ENCODE measurements around the gene KCNH1. TPM values are rescaled to one million over a fixed set of nuclear protein-coding genes. Genes with fewer than 3 reads are reported as not detected.

Gene KCNH1
- total RNA-seq, 1 donor from 2014 or later = 15.5 TPM

DNA sequence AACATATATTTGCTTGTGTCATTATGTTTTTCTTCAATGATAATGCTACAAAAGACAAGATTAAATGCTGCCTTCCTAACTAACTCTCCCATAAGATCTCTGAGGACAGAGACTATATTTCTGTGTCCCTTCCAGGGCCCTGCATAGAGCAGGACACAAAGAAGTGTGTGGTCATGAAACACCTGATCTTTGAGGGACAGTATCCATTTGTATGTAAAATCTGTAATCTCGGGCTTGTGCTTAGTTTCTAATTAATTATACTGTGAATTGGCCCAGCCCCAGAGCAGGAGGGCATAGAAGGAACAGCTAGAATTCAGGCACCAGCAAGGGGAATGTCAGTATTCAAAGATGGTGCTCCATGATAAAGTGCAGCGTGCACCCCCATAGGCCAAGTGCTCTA, 430.4 kb downstream of the KCNH1 start:
- no peaks in the 10 kb centered on the region for H3K27me3 ChIP-seq (ENCODE audit: insufficient read depth, low read length)
- FAIRE-seq = no peak
- TF ChIP-seq EZH2 (IDR thresholded peaks at IDR 0.05; ENCODE audit: insufficient read depth, low read length) (no peak), CTCF (IDR thresholded peaks at IDR 0.05; ENCODE audit: insufficient read depth, low read depth, low read length) (no peak)
- no peaks in the 10 kb centered on the region for H3K9me3 ChIP-seq (ENCODE audit: insufficient read depth, low read depth, low read length)
- H3K4me3 Mint-ChIP-seq (ENCODE audit: unreplicated experiment) = no peak overlapping the region
- H4K20me1 ChIP-seq (ENCODE audit: insufficient read depth, low read length) = no peaks in the 10 kb centered on the region
- H3K4me2 ChIP-seq (ENCODE audit: low read length) = no peak overlapping the region
- no peak overlapping the region for H3K27ac Mint-ChIP-seq (ENCODE audit: unreplicated experiment)
- H3K9ac ChIP-seq (ENCODE audit: low read length) = no peak overlapping the region
- H3K4me1 Mint-ChIP-seq (ENCODE audit: low read depth, unreplicated experiment) = peaks cover 9% of the 10 kb centered on the region
- no peak overlapping the region for H3K27ac ChIP-seq (ENCODE audit: low read depth, low read length)
- H3K79me2 ChIP-seq (ENCODE audit: insufficient read depth, low read length) = no peaks in the 10 kb centered on the region
- no peak overlapping the region for H3K4me3 ChIP-seq (ENCODE audit: insufficient read depth, low read depth, low read length)
- no peak overlapping the region for H2AFZ ChIP-seq (ENCODE audit: low read depth, low read length)
- H3K36me3 Mint-ChIP-seq (ENCODE audit: low read depth, unreplicated experiment) = no peaks in the 10 kb centered on the region
- peaks cover 6% of the 10 kb centered on the region for H3K27me3 Mint-ChIP-seq (ENCODE audit: low read depth, unreplicated experiment)
- H3K9me3 Mint-ChIP-seq (ENCODE audit: unreplicated experiment) = no peaks in the 10 kb centered on the region
- DNase-seq (ENCODE audit: low read depth) = no peak
- H3K36me3 ChIP-seq (ENCODE audit: insufficient read depth, low read length) = no peaks in the 10 kb centered on the region
- H3K4me1 ChIP-seq (ENCODE audit: insufficient read depth, low read length) = no peaks in the 10 kb centered on the region

GRCh38 chr1:210702506-210702905, 431.4 kb downstream of the KCNH1 start:
- Mint-ChIP-seq H3K4me3 (ENCODE audit: unreplicated experiment) (no peak overlapping the region), H3K27me3 (ENCODE audit: low read depth, unreplicated experiment) (peaks cover 6% of the 10 kb centered on the region), H3K27ac (ENCODE audit: unreplicated experiment) (no peak overlapping the region), H3K4me1 (ENCODE audit: low read depth, unreplicated experiment) (peaks cover 3% of the 10 kb centered on the region), H3K9me3 (ENCODE audit: unreplicated experiment) (no peaks in the 10 kb centered on the region), H3K36me3 (ENCODE audit: low read depth, unreplicated experiment) (peaks cover 2% of the 10 kb centered on the region)
- no peak for DNase-seq (ENCODE audit: low read depth)
- Histone ChIP-seq H3K27me3 (ENCODE audit: insufficient read depth, low read length) (no peaks in the 10 kb centered on the region), H3K4me3 (ENCODE audit: insufficient read depth, low read depth, low read length) (no peak overlapping the region), H3K27ac (ENCODE audit: low read depth, low read length) (no peak overlapping the region), H3K79me2 (ENCODE audit: insufficient read depth, low read length) (no peaks in the 10 kb centered on the region), H3K4me1 (ENCODE audit: insufficient read depth, low read length) (no peaks in the 10 kb centered on the region), H3K4me2 (ENCODE audit: low read length) (no peak overlapping the region), H3K36me3 (ENCODE audit: insufficient read depth, low read length) (no peaks in the 10 kb centered on the region), H4K20me1 (ENCODE audit: insufficient read depth, low read length) (no peaks in the 10 kb centered on the region), H2AFZ (ENCODE audit: low read depth, low read length) (no peak overlapping the region), H3K9me3 (ENCODE audit: insufficient read depth, low read depth, low read length) (no peaks in the 10 kb centered on the region), H3K9ac (ENCODE audit: low read length) (no peak overlapping the region)
- no peak for FAIRE-seq
- TF ChIP-seq EZH2 (IDR thresholded peaks at IDR 0.05; ENCODE audit: insufficient read depth, low read length) (no peak), CTCF (IDR thresholded peaks at IDR 0.05; ENCODE audit: insufficient read depth, low read depth, low read length) (no peak)

GRCh38 chr1:210700511-210700910, 433.4 kb downstream of the KCNH1 start:
- Mint-ChIP-seq H3K4me1 (ENCODE audit: low read depth, unreplicated experiment) (peaks cover 17% of the 10 kb centered on the region), H3K27me3 (ENCODE audit: low read depth, unreplicated experiment) (peaks cover 6% of the 10 kb centered on the region), H3K27ac (ENCODE audit: unreplicated experiment) (no peak overlapping the region), H3K4me3 (ENCODE audit: unreplicated experiment) (no peak overlapping the region), H3K9me3 (ENCODE audit: unreplicated experiment) (no peaks in the 10 kb centered on the region), H3K36me3 (ENCODE audit: low read depth, unreplicated experiment) (peaks cover 2% of the 10 kb centered on the region)
- no peak overlapping the region for H3K9ac ChIP-seq (ENCODE audit: low read length)
- H4K20me1 ChIP-seq (ENCODE audit: insufficient read depth, low read length) = no peaks in the 10 kb centered on the region
- H3K4me3 ChIP-seq (ENCODE audit: insufficient read depth, low read depth, low read length) = no peak overlapping the region
- no peak overlapping the region for H2AFZ ChIP-seq (ENCODE audit: low read depth, low read length)
- no peaks in the 10 kb centered on the region for H3K36me3 ChIP-seq (ENCODE audit: insufficient read depth, low read length)
- no peaks in the 10 kb centered on the region for H3K27me3 ChIP-seq (ENCODE audit: insufficient read depth, low read length)
- no peaks in the 10 kb centered on the region for H3K4me1 ChIP-seq (ENCODE audit: insufficient read depth, low read length)
- no peaks in the 10 kb centered on the region for H3K9me3 ChIP-seq (ENCODE audit: insufficient read depth, low read depth, low read length)
- no peak overlapping the region for H3K4me2 ChIP-seq (ENCODE audit: low read length)
- DNase-seq (ENCODE audit: low read depth) = no peak
- no peaks in the 10 kb centered on the region for H3K79me2 ChIP-seq (ENCODE audit: insufficient read depth, low read length)
- FAIRE-seq = no peak
- no peak overlapping the region for H3K27ac ChIP-seq (ENCODE audit: low read depth, low read length)
- TF ChIP-seq EZH2 (IDR thresholded peaks at IDR 0.05; ENCODE audit: insufficient read depth, low read length) (no peak), CTCF (IDR thresholded peaks at IDR 0.05; ENCODE audit: insufficient read depth, low read depth, low read length) (no peak)

All from astrocyte (in vitro differentiated cells and primary cell).